ENCODE results near the gene CD180.

- TF ChIP-seq NFRKB (IDR thresholded peaks at IDR 0.05) (no peak), ARNT (IDR thresholded peaks at IDR 0.05) (no peak), HDGF (IDR thresholded peaks at IDR 0.05; ENCODE audit: borderline replicate concordance) (no peak), BHLHE40 (IDR thresholded peaks at IDR 0.05; ENCODE audit: borderline replicate concordance) (no peak), FOXA1 (IDR thresholded peaks at IDR 0.05) (no peak), SP1 (IDR thresholded peaks at IDR 0.05) (no peak), ZNF384 (IDR thresholded peaks at IDR 0.05) (no peak)
These were observed 39.0 kb upstream of the CD180 start for GRCh38 chr5:67235399-67236110.

All from HEK293T (cell line).